SH-SY5Y (cell line): ENCODE measurements around the gene ZBTB17.

Source experiments
- GATA2 ChIP-seq: IDR thresholded peaks from 2 replicates; pipeline ENCODE4 v1.6.1; 2011; ENCODE audit warnings: mild to moderate bottlenecking, low read depth, low read length
- GATA3 ChIP-seq: IDR thresholded peaks from 2 replicates; pipeline ENCODE4 v1.6.1; 2011; ENCODE audit warnings: low read depth, mild to moderate bottlenecking, low read length, moderate library complexity

GRCh38 chr1:15994590-15995351, 18.9 kb upstream of the ZBTB17 start:
- TF ChIP-seq GATA3 (no peak), GATA2 (no peak)
